Dendritic cell treated with granulocyte-macrophage colony-stimulating factor and Interleukin-4, amounts not matched to agents 40 ng/mL and 50 ng/mL, for 4 days (primary cell): Measurements from ENCODE around the gene GCN1.

ENCODE experiments used
- H3K27ac Mint-ChIP-seq: one replicate; pipeline ENCODE4 v1.8.0; 2022; ENCODE audit warnings: mild to moderate bottlenecking, mixed read lengths
- H3K27me3 Mint-ChIP-seq: one replicate; pipeline ENCODE4 v1.8.0; 2022; ENCODE audit warnings: mild to moderate bottlenecking, mixed read lengths
- H3K36me3 Mint-ChIP-seq: one replicate; pipeline ENCODE4 v1.8.0; 2022; ENCODE audit warnings: low read depth, mixed read lengths
- H3K4me1 Mint-ChIP-seq: one replicate; pipeline ENCODE4 v1.8.0; 2022; ENCODE audit warnings: low read depth, mixed read lengths
- H3K4me3 Mint-ChIP-seq: one replicate; pipeline ENCODE4 v1.8.0; 2022; ENCODE audit warnings: mild to moderate bottlenecking, moderate library complexity, mixed read lengths
- H3K9me3 Mint-ChIP-seq: one replicate; pipeline ENCODE4 v1.8.0; 2022; ENCODE audit warnings: mixed read lengths
- intact Hi-C: fragments of 100-400 bp; cut with micrococcal nuclease; formaldehyde crosslinking; loops from one replicate; pipeline ENCODE4 v1.15.0; 2022

Gene GCN1

GRCh38 chr12:120234643-120235368 lies 40.3 kb upstream of the GCN1 start:
- no peaks in the 10 kb centered on the region for H3K36me3 Mint-ChIP-seq
- H3K4me3 Mint-ChIP-seq, result peak overlapping the region; percentile 21
- peak overlapping the region; percentile 84 for H3K27ac Mint-ChIP-seq
- peaks cover 96% of the 10 kb centered on the region for H3K4me1 Mint-ChIP-seq
- H3K9me3 Mint-ChIP-seq, result no peaks in the 10 kb centered on the region
- intact Hi-C loops, result loop anchor here (2.0 kb wide), 1 partner anchor 18 kb away; no protein-coding TSS in a partner anchor
- no peaks in the 10 kb centered on the region for H3K27me3 Mint-ChIP-seq

DNA sequence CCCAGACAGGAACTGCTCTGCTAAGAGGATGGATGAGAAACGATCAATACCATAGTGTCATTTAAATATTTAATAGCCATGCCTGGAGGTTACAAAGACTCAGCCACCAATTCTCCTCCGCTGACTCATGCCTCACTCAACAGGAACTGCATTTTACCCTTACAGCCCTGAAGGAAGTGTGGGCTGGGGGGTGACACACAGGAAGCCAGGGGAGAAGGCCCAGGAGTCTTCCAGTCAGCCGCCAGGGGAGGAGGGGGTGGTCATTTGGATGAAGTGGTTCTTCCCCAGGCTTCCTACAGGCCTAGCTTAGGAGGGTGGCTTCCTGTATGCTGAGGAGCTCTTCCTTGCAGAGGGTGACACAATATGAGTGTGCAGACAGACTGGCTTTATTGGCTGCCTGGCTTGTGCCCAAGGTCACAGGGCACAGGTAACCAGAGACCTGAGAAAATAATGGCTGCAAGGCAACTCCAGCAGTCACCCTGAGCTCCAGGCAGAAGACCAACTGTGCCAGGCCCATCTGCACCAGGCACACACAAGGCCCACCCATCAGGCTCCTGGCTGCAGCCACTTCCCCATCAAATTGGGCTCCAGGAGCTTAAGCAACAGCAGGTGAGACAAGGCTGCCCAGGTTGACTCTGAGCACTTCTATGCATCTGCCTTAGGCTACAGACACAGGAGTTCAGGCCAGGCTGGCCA lies 36.9 kb upstream of the GCN1 start:
- no peaks in the 10 kb centered on the region for H3K27me3 Mint-ChIP-seq
- H3K36me3 Mint-ChIP-seq, result peaks cover 11% of the 10 kb centered on the region
- peak overlapping the region; percentile 6 for H3K4me3 Mint-ChIP-seq
- peak overlapping the region; percentile 84 for H3K27ac Mint-ChIP-seq
- intact Hi-C loops, result no loop called here
- H3K9me3 Mint-ChIP-seq, result no peaks in the 10 kb centered on the region
- peaks cover 100% of the 10 kb centered on the region for H3K4me1 Mint-ChIP-seq

GRCh38 chr12:120230974-120231315 lies 36.4 kb upstream of the GCN1 start:
- Mint-ChIP-seq H3K4me3 (peak overlapping the region; percentile 18), H3K9me3 (no peaks in the 10 kb centered on the region), H3K4me1 (peaks cover 100% of the 10 kb centered on the region), H3K27me3 (no peaks in the 10 kb centered on the region), H3K27ac (peak overlapping the region; percentile 84), H3K36me3 (peaks cover 16% of the 10 kb centered on the region)
- intact Hi-C loops, result no loop called here

GRCh38 chr12:120230326-120230973 lies 35.9 kb upstream of the GCN1 start:
- Mint-ChIP-seq H3K4me1 (peaks cover 100% of the 10 kb centered on the region), H3K4me3 (peak overlapping the region; percentile 18), H3K27ac (peak overlapping the region; percentile 84), H3K27me3 (no peaks in the 10 kb centered on the region), H3K9me3 (no peaks in the 10 kb centered on the region), H3K36me3 (peaks cover 21% of the 10 kb centered on the region)
- intact Hi-C loops, result no loop called here

- intact Hi-C loops, result no loop called here
- H3K4me3 Mint-ChIP-seq, result peak overlapping the region; percentile 32
Observed at GRCh38 chr12:120229487-120230325, 35.2 kb upstream of the GCN1 start.

DNA sequence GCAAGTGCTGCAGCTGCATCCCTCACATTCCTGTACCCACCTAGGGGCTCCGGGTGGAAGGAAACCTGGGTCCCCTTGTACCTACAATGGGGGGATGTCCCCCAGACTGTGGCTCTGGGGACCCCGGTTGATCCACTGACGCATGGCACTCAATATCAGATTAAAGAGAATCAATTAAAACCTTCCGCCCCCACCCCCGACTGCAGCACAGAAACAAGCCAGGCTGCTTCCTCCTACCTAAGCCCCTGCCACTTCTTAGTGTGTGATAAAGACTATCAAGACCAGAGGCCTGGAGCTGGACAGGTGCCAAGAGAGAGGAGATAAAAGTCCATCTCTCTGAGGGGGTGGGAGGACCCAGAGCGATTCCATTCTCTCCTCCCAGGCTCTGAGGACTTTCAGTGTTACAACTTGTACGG lies 34.6 kb upstream of the GCN1 start:
- peaks cover 100% of the 10 kb centered on the region for H3K4me1 Mint-ChIP-seq
- H3K4me3 Mint-ChIP-seq, result peak overlapping the region; percentile 34
- H3K27ac Mint-ChIP-seq, result peak overlapping the region; percentile 84
- peaks cover 28% of the 10 kb centered on the region for H3K36me3 Mint-ChIP-seq
- intact Hi-C loops, result no loop called here
- no peaks in the 10 kb centered on the region for H3K27me3 Mint-ChIP-seq
- no peaks in the 10 kb centered on the region for H3K9me3 Mint-ChIP-seq

More at GRCh38 chr12:120229487-120230325, 35.2 kb upstream of the GCN1 start:
- Mint-ChIP-seq H3K27ac (peak overlapping the region; percentile 84), H3K36me3 (peaks cover 22% of the 10 kb centered on the region), H3K4me1 (peaks cover 100% of the 10 kb centered on the region), H3K27me3 (no peaks in the 10 kb centered on the region), H3K9me3 (no peaks in the 10 kb centered on the region)

DNA sequence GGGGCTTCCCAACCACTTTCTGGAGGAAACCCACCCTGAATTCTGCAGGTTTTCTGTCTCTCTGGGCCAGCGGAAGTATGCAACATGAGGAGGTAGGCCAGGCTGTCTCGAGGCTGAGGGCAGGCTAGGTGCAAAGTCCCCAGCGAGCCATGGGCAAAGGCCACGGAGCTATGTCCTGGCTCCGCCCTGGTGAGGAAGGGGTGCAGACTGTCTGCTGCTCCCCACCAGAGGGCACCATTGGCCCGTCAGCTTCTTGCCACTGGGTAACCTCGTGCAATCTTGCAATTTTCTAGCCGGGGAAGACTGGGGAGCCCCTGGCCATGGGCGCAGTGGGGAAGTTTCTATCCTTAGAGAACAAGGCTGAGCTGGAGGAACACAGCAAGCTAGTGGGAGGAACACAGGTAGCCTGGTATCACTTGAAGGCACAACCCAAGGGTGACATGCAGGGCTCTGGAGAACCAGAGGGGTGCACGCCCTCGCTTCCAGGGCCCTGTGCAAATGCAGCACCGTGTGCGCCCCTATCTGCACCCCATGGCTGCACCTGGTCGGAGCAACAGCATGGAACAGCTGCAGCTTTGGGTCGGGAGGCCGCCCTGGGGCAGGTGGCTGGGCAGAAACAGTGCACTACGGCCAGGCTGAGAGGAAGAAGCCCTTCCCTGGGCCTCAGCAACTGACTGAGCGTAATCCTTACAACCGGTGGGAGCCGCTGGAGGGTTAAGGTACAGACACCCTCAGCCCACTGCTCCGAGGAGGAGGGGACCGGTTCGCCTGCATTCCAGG lies 34.0 kb upstream of the GCN1 start:
- peak overlapping the region; percentile 34 for H3K4me3 Mint-ChIP-seq
- H3K36me3 Mint-ChIP-seq, result peaks cover 34% of the 10 kb centered on the region
- H3K27me3 Mint-ChIP-seq, result no peaks in the 10 kb centered on the region
- H3K9me3 Mint-ChIP-seq, result no peaks in the 10 kb centered on the region
- peaks cover 100% of the 10 kb centered on the region for H3K4me1 Mint-ChIP-seq
- peak overlapping the region; percentile 84 for H3K27ac Mint-ChIP-seq
- intact Hi-C loops, result loop anchor here (1.0 kb wide), 2 partner anchors 37 to 63 kb away; partner anchors contain the start of genes PXN and RNU4-2

GRCh38 chr12:120228041-120228290 lies 33.5 kb upstream of the GCN1 start:
- Mint-ChIP-seq H3K27ac (peak overlapping the region; percentile 84), H3K36me3 (peaks cover 39% of the 10 kb centered on the region), H3K27me3 (no peaks in the 10 kb centered on the region), H3K9me3 (no peaks in the 10 kb centered on the region), H3K4me1 (peaks cover 96% of the 10 kb centered on the region), H3K4me3 (no peak overlapping the region)
- intact Hi-C loops, result loop anchor here (1.0 kb wide), 2 partner anchors 37 to 63 kb away; partner anchors contain the start of genes PXN and RNU4-2

- H3K36me3 Mint-ChIP-seq, result peaks cover 45% of the 10 kb centered on the region
- H3K4me3 Mint-ChIP-seq, result no peak overlapping the region
- peak overlapping the region; percentile 84 for H3K27ac Mint-ChIP-seq
Observed at GRCh38 chr12:120227233-120228040, 32.9 kb upstream of the GCN1 start.

DNA sequence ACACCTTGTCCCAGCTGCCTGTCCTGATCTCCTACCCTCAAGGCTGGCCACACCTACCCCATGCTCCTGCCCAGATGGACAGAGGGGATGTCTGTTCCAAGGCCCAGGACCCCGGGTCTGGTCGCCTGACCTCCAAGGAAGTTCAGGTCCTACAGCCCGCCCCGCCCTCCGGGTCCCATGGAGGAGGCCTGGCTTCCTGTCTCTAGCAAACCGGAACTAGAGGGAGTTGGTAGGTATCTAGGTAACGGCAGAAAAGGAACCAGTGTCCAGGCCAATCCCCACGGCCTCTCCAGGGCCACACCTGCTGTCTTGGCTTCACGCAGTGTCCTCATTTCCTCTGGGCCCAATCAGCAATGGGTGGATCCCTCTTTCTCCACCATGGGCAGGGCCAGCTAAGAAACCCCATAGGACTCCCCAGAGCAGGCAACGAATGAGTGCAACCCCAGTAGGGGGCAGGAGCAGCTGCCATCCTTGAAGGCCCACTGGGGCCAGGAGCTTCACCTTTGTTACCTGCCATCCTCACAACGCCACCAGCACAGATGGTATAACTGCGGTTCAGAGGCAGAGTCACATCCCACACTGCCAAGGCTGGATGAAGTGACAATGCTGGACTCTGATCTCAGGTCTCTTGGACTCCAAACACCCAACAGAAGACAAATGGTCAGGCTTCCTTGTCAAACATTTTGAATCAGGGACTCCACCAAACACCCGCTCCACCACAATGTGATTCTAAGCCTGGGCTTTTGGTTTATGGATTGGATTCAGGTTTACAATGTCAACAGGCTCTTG lies 31.5 kb upstream of the GCN1 start:
- intact Hi-C loops, result no loop called here
- Mint-ChIP-seq H3K27me3 (no peaks in the 10 kb centered on the region), H3K4me3 (peak overlapping the region; percentile 76), H3K27ac (peak overlapping the region; percentile 84), H3K9me3 (no peaks in the 10 kb centered on the region), H3K36me3 (peaks cover 59% of the 10 kb centered on the region), H3K4me1 (peaks cover 77% of the 10 kb centered on the region)

More at GRCh38 chr12:120227233-120228040, 32.9 kb upstream of the GCN1 start:
- intact Hi-C loops, result loop anchor here (1.0 kb wide), 2 partner anchors 38 to 64 kb away; partner anchors contain the start of genes PXN and RNU4-2
- H3K9me3 Mint-ChIP-seq, result no peaks in the 10 kb centered on the region
- no peaks in the 10 kb centered on the region for H3K27me3 Mint-ChIP-seq
- peaks cover 91% of the 10 kb centered on the region for H3K4me1 Mint-ChIP-seq

GRCh38 chr12:120225200-120225558 lies 30.7 kb upstream of the GCN1 start:
- Mint-ChIP-seq H3K36me3 (peaks cover 67% of the 10 kb centered on the region), H3K27me3 (no peaks in the 10 kb centered on the region), H3K27ac (peak overlapping the region; percentile 84), H3K9me3 (no peaks in the 10 kb centered on the region), H3K4me1 (peaks cover 68% of the 10 kb centered on the region), H3K4me3 (peak overlapping the region; percentile 76)
- intact Hi-C loops, result no loop called here
